Hepatocyte (in vitro differentiated cells): ENCODE measurements around the gene ZMPSTE24. TPM values are rescaled to one million over a fixed set of nuclear protein-coding genes. Genes with fewer than 3 reads are reported as not detected.

Experiments
- DNase-seq: peaks from one replicate; pipeline ENCODE4 v3.0.0-alpha.2; 2016; ENCODE audit warnings: low spot score
- H2AFZ ChIP-seq: fragments of 200-600 bp; sonication (generic); 2 replicates; pipeline ENCODE4 v1.6.0; 2016; ENCODE audit warnings: antibody characterized with exemption, mild to moderate bottlenecking
- H3K27ac ChIP-seq: fragments of 200-600 bp; sonication (generic); 2 replicates; pipeline ENCODE4 v1.5.1; 2016; ENCODE audit warnings: mild to moderate bottlenecking
- H3K27me3 ChIP-seq: fragments of 200-600 bp; sonication (generic); 2 replicates; pipeline ENCODE4 v1.6.1; 2016
- H3K36me3 ChIP-seq: fragments of 200-600 bp; sonication (generic); replicated peaks from 2 replicates; pipeline ENCODE4 v1.5.1; 2016; ENCODE audit warnings: low read depth; ENCODE audit not compliant: insufficient read depth
- H3K4me1 ChIP-seq: fragments of 200-600 bp; sonication (generic); 2 replicates; pipeline ENCODE4 v1.5.1; 2016; ENCODE audit warnings: mild to moderate bottlenecking, moderate library complexity; ENCODE audit not compliant: insufficient read depth
- H3K4me2 ChIP-seq: fragments of 200-600 bp; sonication (generic); 2 replicates; pipeline ENCODE4 v1.6.0; 2016
- H3K4me3 ChIP-seq: fragments of 200-600 bp; sonication (generic); 2 replicates; pipeline ENCODE4 v1.5.1; 2016; ENCODE audit warnings: mild to moderate bottlenecking
- H3K79me2 ChIP-seq: fragments of 200-600 bp; sonication (generic); 2 replicates; pipeline ENCODE4 v1.6.0; 2017; ENCODE audit warnings: mild to moderate bottlenecking
- H3K9me2 ChIP-seq: fragments of 200-600 bp; sonication (generic); replicated peaks from 2 replicates; pipeline ENCODE4 v1.6.0; 2017; ENCODE audit warnings: mild to moderate bottlenecking; ENCODE audit not compliant: insufficient read depth
- H3K9me3 ChIP-seq: fragments of 200-600 bp; sonication (generic); 2 replicates; pipeline ENCODE4 v1.5.1; 2016; ENCODE audit warnings: low read depth, mild to moderate bottlenecking
- H4K20me1 ChIP-seq: fragments of 200-600 bp; sonication (generic); 2 replicates; pipeline ENCODE4 v1.6.0; 2016; ENCODE audit warnings: mild to moderate bottlenecking; ENCODE audit not compliant: insufficient read depth, poor library complexity, severe bottlenecking
- EZH2 ChIP-seq: fragments of 200-600 bp; sonication (generic); IDR thresholded peaks from 2 replicates; pipeline ENCODE4 v1.6.1; 2016; ENCODE audit warnings: antibody characterized with exemption, mild to moderate bottlenecking, borderline replicate concordance
- EZH2phosphoT487 ChIP-seq: fragments of 200-600 bp; sonication (generic); IDR thresholded peaks from one replicate; pipeline ENCODE4 v1.6.1; 2018; ENCODE audit warnings: antibody characterized with exemption, mild to moderate bottlenecking, low read depth, moderate library complexity; ENCODE audit not compliant: unreplicated experiment, severe bottlenecking
- WGBS: methylation state at CpG from one replicate; pipeline ENCODE4 v1.1.6; 2016; ENCODE audit warnings: low lambda C conversion rate; ENCODE audit errors: missing lambda C conversion rate; 5-methylcytosine and 5-hydroxymethylcytosine counted together
- polyA plus RNA-seq: library from polyadenylated mRNA; unstranded; fragments of >200 nt; fragmentation: Nextera tagmentation; extraction: Ambion mirVana; gene quantifications from 2 replicates; pipeline ENCODE4 v1.2.1, GENCODE V29; 2016
- total RNA-seq: library from RNA; depleted of rRNA; stranded (reverse); fragments of >200 nt; gene quantifications from 2 replicates; pipeline ENCODE4 v1.2.3, GENCODE V29; 2014
- TF ChIP-seq, protein P1 (sequence below): fragments of 200-600 bp; sonication (generic); IDR thresholded peaks from 2 replicates; pipeline ENCODE4 v1.5.1; 2016; ENCODE audit warnings: antibody characterized with exemption, mild to moderate bottlenecking; ENCODE audit not compliant: poor library complexity

The ZMPSTE24 gene
- total and polyA plus RNA-seq, 2 experiments from 2014 or later: 35.6 to 56.1 TPM

GRCh38 chr1:40308036-40308727 is 50.1 kb downstream of the ZMPSTE24 start:
- no peak for DNase-seq
- no peaks in the 10 kb centered on the region for H3K27me3 ChIP-seq
- TF ChIP-seq EZH2phosphoT487: no peak
- TF ChIP-seq EZH2: no peak
- TF ChIP-seq, protein P1, sequence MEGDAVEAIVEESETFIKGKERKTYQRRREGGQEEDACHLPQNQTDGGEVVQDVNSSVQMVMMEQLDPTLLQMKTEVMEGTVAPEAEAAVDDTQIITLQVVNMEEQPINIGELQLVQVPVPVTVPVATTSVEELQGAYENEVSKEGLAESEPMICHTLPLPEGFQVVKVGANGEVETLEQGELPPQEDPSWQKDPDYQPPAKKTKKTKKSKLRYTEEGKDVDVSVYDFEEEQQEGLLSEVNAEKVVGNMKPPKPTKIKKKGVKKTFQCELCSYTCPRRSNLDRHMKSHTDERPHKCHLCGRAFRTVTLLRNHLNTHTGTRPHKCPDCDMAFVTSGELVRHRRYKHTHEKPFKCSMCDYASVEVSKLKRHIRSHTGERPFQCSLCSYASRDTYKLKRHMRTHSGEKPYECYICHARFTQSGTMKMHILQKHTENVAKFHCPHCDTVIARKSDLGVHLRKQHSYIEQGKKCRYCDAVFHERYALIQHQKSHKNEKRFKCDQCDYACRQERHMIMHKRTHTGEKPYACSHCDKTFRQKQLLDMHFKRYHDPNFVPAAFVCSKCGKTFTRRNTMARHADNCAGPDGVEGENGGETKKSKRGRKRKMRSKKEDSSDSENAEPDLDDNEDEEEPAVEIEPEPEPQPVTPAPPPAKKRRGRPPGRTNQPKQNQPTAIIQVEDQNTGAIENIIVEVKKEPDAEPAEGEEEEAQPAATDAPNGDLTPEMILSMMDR: no peak
- H3K36me3 ChIP-seq: no peaks in the 10 kb centered on the region
- H3K9me2 ChIP-seq: no peaks in the 10 kb centered on the region
- H3K4me2 ChIP-seq: no peak overlapping the region
- no peak overlapping the region for H2AFZ ChIP-seq
- no peak overlapping the region for H3K27ac ChIP-seq
- WGBS: 91% methylated on average over 6 of the region's 6 CpGs
- H4K20me1 ChIP-seq: no peaks in the 10 kb centered on the region
- H3K4me1 ChIP-seq: no peaks in the 10 kb centered on the region
- H3K79me2 ChIP-seq: no peaks in the 10 kb centered on the region
- H3K9me3 ChIP-seq: no peaks in the 10 kb centered on the region
- H3K4me3 ChIP-seq: no peak overlapping the region

DNA sequence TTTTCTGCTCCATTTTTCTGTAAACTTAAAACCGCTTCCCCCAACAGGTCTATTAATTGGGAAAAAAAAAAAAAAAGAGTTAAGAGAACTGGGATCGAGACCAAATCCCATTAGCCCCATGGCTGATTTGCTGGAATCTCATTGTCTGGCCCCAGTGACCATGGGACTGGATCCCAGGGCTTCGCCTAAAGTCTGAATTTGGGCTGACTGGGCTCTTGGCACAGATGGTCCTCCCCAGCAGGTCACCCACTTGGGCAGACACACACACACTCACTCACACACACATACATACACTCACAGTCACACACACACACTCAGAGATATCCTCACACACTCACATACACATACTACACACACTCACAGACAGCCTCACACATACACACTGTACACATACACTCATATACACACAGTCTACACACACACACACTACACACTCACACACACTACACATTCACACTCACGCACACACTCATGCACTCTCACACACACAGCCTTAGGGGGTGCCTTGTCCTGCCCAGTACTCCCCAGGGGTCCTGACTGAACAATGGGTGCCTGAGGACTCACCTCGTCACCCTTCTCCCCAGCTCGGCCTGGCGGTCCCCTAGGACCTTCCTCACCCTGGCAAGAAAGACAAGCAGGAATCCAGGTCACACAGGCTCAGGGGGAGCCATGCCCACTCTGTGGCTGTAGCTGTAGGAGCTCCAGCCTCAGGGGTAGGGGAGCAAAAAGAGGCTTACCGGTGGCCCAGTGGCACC is 51.5 kb downstream of the ZMPSTE24 start:
- no peak overlapping the region for H2AFZ ChIP-seq
- H3K4me3 ChIP-seq: no peak overlapping the region
- DNase-seq: no peak
- no peaks in the 10 kb centered on the region for H3K36me3 ChIP-seq
- H4K20me1 ChIP-seq: no peaks in the 10 kb centered on the region
- peaks cover 6% of the 10 kb centered on the region for H3K4me1 ChIP-seq
- WGBS: 87% methylated on average over 8 of the region's 8 CpGs
- no peak for TF ChIP-seq EZH2phosphoT487
- TF ChIP-seq EZH2: no peak
- TF ChIP-seq, protein P1: no peak
- no peaks in the 10 kb centered on the region for H3K9me2 ChIP-seq
- no peaks in the 10 kb centered on the region for H3K27me3 ChIP-seq
- no peaks in the 10 kb centered on the region for H3K79me2 ChIP-seq
- H3K9me3 ChIP-seq: no peaks in the 10 kb centered on the region
- H3K4me2 ChIP-seq: no peak overlapping the region
- no peak overlapping the region for H3K27ac ChIP-seq

GRCh38 chr1:40310129-40310461 is 52.1 kb downstream of the ZMPSTE24 start:
- no peaks in the 10 kb centered on the region for H3K9me2 ChIP-seq
- H3K27me3 ChIP-seq: no peaks in the 10 kb centered on the region
- no peak for DNase-seq
- no peaks in the 10 kb centered on the region for H3K79me2 ChIP-seq
- no peaks in the 10 kb centered on the region for H4K20me1 ChIP-seq
- TF ChIP-seq EZH2: no peak
- TF ChIP-seq EZH2phosphoT487: no peak
- TF ChIP-seq, protein P1: no peak
- 100% methylated on average over 2 of the region's 2 CpGs for WGBS
- no peak overlapping the region for H3K27ac ChIP-seq
- H3K4me2 ChIP-seq: no peak overlapping the region
- no peaks in the 10 kb centered on the region for H3K36me3 ChIP-seq
- H3K4me3 ChIP-seq: no peak overlapping the region
- H3K4me1 ChIP-seq: peaks cover 11% of the 10 kb centered on the region
- no peak overlapping the region for H2AFZ ChIP-seq
- H3K9me3 ChIP-seq: no peaks in the 10 kb centered on the region
